Glomerular endothelial cell (primary cell): Measurements from ENCODE around the gene NOC2L. TPM values are rescaled to one million over a fixed set of nuclear protein-coding genes. Genes with fewer than 3 reads are reported as not detected.

Source experiments
- DNase-seq: peaks from one replicate; pipeline ENCODE4 v3.0.0-alpha.2; 2011; ENCODE audit warnings: low read depth, low spot score; ENCODE audit errors: extremely low read depth
- total RNA-seq: library from RNA; depleted of rRNA; stranded (reverse); fragments of >200 nt; gene quantifications from 2 replicates; pipeline ENCODE4 v1.2.3, GENCODE V29; 2015

NOC2L gene
- total RNA-seq, 1 donor from 2014 or later, result 73.9 TPM

DNA sequence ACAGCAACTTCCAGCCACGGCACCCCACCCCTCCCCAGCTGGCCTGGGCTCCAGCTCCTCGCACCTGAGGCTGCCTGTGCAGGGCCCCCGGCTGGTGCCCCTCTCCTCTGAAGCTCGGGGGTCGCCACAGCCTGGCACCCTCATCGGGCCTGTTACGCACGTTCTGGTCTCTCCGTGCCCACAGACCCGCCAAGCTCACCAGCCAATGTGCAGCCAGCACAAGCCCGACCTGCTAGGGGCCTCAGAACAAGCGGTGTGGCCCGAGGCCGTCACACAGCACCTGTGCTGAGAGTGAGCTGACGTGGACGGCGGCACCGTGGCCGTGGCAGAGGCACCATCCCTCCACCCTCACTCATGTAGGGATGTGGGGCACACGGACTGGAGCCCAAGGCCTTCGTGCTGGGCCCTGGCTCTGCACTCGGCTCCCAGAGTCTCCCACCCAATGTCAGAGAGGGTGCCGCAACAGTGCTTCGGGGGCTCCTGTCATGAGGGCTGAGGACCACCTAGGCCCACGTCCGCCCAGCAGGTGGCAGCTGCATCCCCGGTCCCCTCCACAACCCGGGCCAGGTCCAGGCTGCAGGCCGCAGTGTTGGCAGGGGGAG is 39.7 kb downstream of the NOC2L start:
- DNase-seq, result no peak

DNA sequence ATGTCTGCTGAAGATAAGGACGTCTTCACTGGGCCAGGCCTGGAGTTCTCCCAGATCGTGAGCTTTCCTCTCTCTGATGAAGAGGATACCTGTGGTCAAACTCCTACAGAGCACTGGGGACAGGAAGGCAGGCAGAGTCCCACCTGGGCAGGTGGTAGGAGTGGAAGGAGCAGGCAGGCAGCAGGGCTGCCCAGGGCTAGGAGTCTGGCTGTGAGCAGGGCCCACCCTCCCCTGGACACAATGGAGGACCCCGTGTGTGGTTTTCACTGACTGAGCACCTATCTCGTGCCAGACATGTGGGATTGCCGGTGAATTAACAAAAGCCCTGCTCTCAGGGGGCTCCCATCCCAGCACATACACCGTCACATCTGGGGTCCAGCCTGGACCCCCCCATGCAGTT is 40.2 kb downstream of the NOC2L start:
- DNase-seq, result no peak

GRCh38 chr1:918353-918752 is 40.7 kb downstream of the NOC2L start:
- DNase-seq, result no peak

DNA sequence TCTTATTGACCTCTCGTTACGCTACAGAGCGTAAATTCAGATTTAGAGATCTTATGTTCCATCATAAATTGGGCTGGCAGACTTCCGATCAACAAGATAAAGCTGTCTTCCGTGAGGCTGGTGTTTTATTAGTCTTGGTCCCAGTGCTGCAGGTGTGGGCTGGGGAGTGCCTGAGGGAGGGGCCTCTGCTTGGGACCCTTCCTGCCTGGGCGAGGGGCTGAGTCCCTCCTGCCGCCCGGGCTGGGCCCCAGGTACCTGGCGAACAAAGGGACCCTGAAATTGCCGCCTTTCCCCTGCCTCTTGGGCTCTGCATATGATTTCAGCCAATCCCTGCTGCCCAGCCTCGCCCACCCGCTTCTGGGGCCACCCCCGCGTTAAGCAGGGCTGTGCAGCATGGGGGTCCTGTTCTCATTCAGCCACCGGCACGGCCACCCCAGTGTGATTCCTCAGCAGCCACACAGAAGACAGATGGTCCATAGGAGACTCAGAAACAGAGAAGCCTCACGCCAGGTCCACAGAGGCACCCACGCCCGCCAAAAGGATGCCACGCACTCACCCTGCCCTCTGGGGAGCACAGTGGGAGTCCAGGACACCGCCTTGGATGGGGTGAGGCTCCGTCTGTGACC is 41.5 kb downstream of the NOC2L start:
- DNase-seq, result no peak

DNA sequence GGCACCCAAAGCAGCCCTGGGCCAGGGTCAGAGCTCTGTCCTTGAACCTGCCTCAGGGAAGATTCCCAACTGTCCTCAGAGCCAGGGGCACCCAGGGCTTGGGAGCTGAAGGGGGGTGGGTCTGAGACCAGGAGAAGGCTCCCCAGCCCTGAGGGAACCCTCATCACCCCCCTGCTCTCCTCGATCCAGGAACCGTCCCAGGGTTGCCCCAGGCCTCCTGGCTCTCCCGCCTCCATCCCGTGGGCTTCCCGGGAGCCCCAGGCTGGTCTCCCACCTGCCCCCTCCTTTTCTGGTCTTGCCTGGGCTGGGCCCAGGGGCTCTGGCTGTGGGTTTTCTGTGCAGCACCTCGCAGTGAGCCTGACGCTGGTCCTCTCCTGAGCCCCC is 42.0 kb downstream of the NOC2L start:
- no peak for DNase-seq

GRCh38 chr1:916173-917075 is 42.6 kb downstream of the NOC2L start:
- no peak for DNase-seq

DNA sequence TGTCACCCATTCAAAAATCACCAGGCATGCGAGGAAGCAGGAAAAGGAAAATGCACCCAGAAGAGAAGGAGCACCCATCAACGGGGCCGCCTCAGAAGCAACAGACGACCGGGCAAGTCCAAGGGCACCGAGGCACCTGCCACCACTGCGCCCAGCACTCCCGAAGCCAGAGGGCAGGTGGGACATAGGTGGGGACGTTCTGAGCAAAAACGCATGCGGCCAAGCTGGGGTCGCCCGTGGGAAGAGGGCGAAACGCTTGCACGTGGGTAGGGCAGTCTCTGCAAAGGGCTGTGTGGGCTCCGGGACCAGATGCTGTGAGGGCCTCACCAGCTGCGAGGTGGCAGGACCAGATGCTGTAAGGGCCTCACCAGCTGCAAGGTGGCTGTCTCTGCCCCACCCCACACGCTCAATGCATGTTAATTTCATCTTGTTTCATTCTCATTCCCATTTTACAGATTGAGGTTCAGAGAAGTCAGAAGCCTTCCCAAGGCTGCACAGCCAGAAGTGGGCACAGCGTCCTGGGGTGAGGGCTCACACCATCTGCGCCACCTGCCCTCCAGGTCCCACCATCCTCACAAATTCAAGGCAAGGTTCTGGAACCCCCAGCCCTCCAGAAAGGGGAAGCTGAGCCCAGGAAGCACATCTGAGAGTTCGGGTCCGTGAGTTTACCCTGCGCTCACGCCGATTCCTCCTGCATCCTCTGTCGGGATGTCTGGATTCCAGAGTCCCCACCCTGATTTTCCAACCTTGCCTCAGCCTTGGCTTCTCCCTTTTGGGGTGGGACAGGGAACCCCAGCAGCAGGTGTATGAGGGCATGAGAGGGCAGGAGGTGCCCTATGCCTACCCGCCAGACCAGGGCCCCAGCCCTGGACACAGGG is 43.5 kb downstream of the NOC2L start:
- no peak for DNase-seq

GRCh38 chr1:914891-915280 is 44.2 kb downstream of the NOC2L start:
- no peak for DNase-seq

GRCh38 chr1:914131-914890 is 44.7 kb downstream of the NOC2L start:
- no peak for DNase-seq

- no peak for DNase-seq
Observed at GRCh38 chr1:913491-914130, 45.4 kb downstream of the NOC2L start.

- no peak for DNase-seq
Observed at GRCh38 chr1:912740-913301, 46.2 kb downstream of the NOC2L start.

DNA sequence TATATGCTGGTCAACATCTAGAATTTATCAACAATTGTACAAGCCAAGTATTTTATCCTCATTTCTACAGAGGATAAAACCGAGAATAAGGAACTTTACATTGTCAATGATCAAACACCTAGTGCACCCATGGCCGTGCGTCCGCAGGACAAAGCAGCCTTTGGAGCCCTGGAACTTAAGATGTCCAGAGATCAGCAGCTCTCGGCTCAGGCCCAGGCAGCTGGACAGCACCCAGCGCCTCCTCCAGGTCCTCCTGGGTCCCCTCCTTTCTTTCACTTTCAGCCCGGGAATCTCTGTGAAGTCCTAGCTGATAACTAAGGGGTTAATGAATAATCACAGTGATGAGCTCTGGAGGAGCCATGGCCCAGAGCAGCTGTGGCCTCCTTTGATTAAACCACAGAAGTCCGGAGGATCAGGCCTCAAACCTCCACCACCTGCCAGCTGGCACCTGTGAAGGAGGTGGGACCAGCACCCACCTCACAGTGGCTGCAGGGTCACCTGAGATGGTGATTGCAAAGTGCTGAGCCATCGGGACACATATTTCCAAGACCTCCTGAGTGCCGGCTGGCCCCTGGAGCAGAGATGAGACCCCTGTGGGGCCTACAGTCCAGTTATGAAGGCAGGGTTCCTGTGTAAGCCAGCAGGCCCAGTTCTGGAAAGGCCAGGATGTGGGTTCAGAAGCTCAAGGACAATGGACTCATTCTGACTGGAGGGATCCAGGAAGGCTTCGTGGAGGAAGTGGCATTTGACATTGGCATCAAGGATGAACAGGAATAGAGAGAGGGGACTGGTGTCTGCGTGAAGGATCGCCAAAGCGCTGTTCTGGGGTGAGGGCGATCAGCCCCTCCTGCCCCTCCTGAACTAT is 46.9 kb downstream of the NOC2L start:
- no peak for DNase-seq

GRCh38 chr1:910881-911721 is 48.0 kb downstream of the NOC2L start:
- no peak for DNase-seq

- DNase-seq, result no peak
Observed at GRCh38 chr1:910311-910880, 48.7 kb downstream of the NOC2L start.

- no peak for DNase-seq
Observed at GRCh38 chr1:909861-910310, 49.2 kb downstream of the NOC2L start.

DNA sequence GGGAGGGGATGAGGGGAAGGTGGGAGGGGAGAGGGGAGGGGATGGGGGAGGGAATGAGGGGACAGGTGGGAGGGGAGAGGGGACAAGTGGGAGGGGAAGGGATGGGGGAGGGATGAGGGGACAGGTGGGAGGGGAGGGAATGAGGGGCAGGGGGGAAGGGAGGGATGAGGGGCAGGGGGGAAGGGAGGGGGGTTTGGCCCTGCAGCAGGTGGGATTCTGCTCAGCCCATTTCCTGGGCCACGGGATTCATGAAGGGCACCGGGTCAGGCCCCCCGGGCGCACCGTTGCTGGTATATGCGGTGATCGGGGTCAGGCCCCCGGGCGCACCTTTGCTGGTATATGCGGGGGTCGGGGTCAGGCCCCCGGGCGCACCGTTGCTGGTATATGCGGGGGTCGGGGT is 50.4 kb downstream of the NOC2L start:
- no peak for DNase-seq
